HepG2 (cell line): Measurements from ENCODE around the gene CREB3. TPM values are rescaled to one million over a fixed set of nuclear protein-coding genes. Genes with fewer than 3 reads are reported as not detected.

Source experiments
- ATAC-seq: fragments of 200-7000 bp; cut with Tn5 transposase; 3 replicates; pipeline ENCODE4 v1.9.1; 2020; ENCODE audit warnings: mild to moderate bottlenecking, moderate library complexity
- BruUV-seq: library from RNA; stranded (reverse); fragments of 400-500 nt; replicated peaks from 2 replicates; lab custom pipeline; 2021; lab: Mats Ljungman, UMichigan
- CTCF ChIA-PET: fragments of 300-600 bp; formaldehyde crosslinking; extraction: SDS; loops from one replicate; lab custom pipeline; 2021; ENCODE audit warnings: low total read pairs, inconsistent platforms, low intra/inter-chr PET ratio; lab: Yijun Ruan, JAX
- POLR2A ChIA-PET: fragments of 350-600 bp; sonication (Branson Sonifier 250); formaldehyde crosslinking; loops from one replicate; lab custom pipeline; 2020; ENCODE audit warnings: antibody characterized with exemption, inconsistent platforms; lab: Yijun Ruan, JAX
- DNase-seq: peaks from one replicate; pipeline ENCODE4 v3.0.0-alpha.2; 2015; ENCODE audit warnings: low spot score
- FAIRE-seq: peaks from 3 replicates; lab custom pipeline; 2011; peaks lifted over from hg19 to GRCh38; lab: Jason Lieb, UNC
- H2AFZ ChIP-seq: one replicate; pipeline ENCODE4 v1.6.1; 2011; ENCODE audit warnings: low read length, inconsistent platforms
- H3K27ac ChIP-seq: fragments of 300-600 bp; 3 replicates; pipeline ENCODE4 v1.8.0; 2011; ENCODE audit warnings: mixed run types, mild to moderate bottlenecking, mixed read lengths, low read length, inconsistent platforms; ENCODE audit not compliant: insufficient read depth; ENCODE audit errors: extremely low read length
- H3K27me3 ChIP-seq, 2 experiments: fragments of 200-600 bp in 1 of 2; 2 replicates in 1 of 2; 3 replicates in 1 of 2; pipeline versions ENCODE4 v1.6.0 to v1.8.0; 2011; ENCODE audit warnings: low read length in 2 of 2, mild to moderate bottlenecking in 2 of 2, moderate library complexity in 2 of 2, inconsistent platforms in 1 of 2; ENCODE audit not compliant: insufficient read depth in 2 of 2, control insufficient read depth in 1 of 2
- H3K36me3 ChIP-seq, 2 experiments: fragments of 200-600 bp in 1 of 2; replicated peaks in 1 of 2; 2 replicates in 1 of 2; 3 replicates in 1 of 2; pipeline versions ENCODE4 v1.5.1 to v1.8.0; 2011; ENCODE audit warnings: low read length in 2 of 2, inconsistent platforms in 1 of 2; ENCODE audit not compliant: insufficient read depth in 2 of 2, control insufficient read depth in 1 of 2
- H3K4me1 ChIP-seq: 2 replicates; pipeline ENCODE4 v1.5.1; 2012; ENCODE audit warnings: low read length, inconsistent platforms; ENCODE audit not compliant: insufficient read depth
- H3K4me2 ChIP-seq: 2 replicates; pipeline ENCODE4 v1.6.0; 2011; ENCODE audit warnings: low read depth, low read length, inconsistent platforms
- H3K4me3 ChIP-seq, 3 experiments: fragments of 200-600 bp in 1 of 3; sonication (generic), shearing (Covaris generic) in 1 of 3; replicated peaks in 1 of 3; 2 replicates each; pipeline ENCODE4 v1.5.1; 2011 to 2016; ENCODE audit warnings: low read length in 3 of 3, inconsistent platforms in 2 of 3, low read depth in 2 of 3, mild to moderate bottlenecking in 2 of 3, control low read depth in 1 of 3, mixed read lengths in 1 of 3; ENCODE audit not compliant: insufficient read depth in 1 of 3
- H3K79me2 ChIP-seq: one replicate; pipeline ENCODE4 v1.6.1; 2011; ENCODE audit warnings: low read length, inconsistent platforms; ENCODE audit not compliant: insufficient read depth
- H3K9ac ChIP-seq: 2 replicates; pipeline ENCODE4 v1.6.0; 2011; ENCODE audit warnings: mild to moderate bottlenecking, low read depth, low read length, inconsistent platforms; ENCODE audit not compliant: insufficient read depth
- H3K9me3 ChIP-seq: 2 replicates; pipeline ENCODE4 v1.5.1; 2012; ENCODE audit warnings: mild to moderate bottlenecking, low read length
- H4K20me1 ChIP-seq: 2 replicates; pipeline ENCODE4 v1.6.0; 2011; ENCODE audit warnings: inconsistent platforms, mild to moderate bottlenecking, low read length, moderate library complexity; ENCODE audit not compliant: insufficient read depth
- ELF3 ChIP-seq: IDR thresholded peaks from 2 replicates; pipeline ENCODE4 v1.6.1; 2016; ENCODE audit warnings: missing genetic modification reagents, missing compliant biosample characterization
- GTF3A ChIP-seq: sonication (generic); formaldehyde crosslinking; conservative IDR thresholded peaks from 2 replicates; pipeline ENCODE4 v1.4.0; 2020; ENCODE audit warnings: mild to moderate bottlenecking, missing genetic modification reagents
- HOXD1 ChIP-seq: sonication (generic); formaldehyde crosslinking; IDR thresholded peaks from 2 replicates; pipeline ENCODE4 v1.5.0; 2020; ENCODE audit warnings: missing genetic modification reagents
- ZFP82 ChIP-seq: sonication (generic); formaldehyde crosslinking; IDR thresholded peaks from 2 replicates; pipeline ENCODE4 v1.5.1; 2020; ENCODE audit warnings: mild to moderate bottlenecking, missing genetic modification reagents, borderline replicate concordance
- ZNF282 ChIP-seq: fragments of 450-650 bp; IDR thresholded peaks from 2 replicates; pipeline ENCODE4 v1.6.1; 2018; ENCODE audit not compliant: partially characterized antibody
- ZNF501 ChIP-seq: sonication (generic); formaldehyde crosslinking; IDR thresholded peaks from 2 replicates; pipeline ENCODE4 v1.5.1; 2020; ENCODE audit warnings: mild to moderate bottlenecking, moderate library complexity, missing genetic modification reagents
- ZNF572 ChIP-seq: sonication (generic); formaldehyde crosslinking; IDR thresholded peaks from 2 replicates; pipeline ENCODE4 v1.5.1; 2020; ENCODE audit warnings: mild to moderate bottlenecking, missing genetic modification reagents
- ZNF678 ChIP-seq: sonication (generic); formaldehyde crosslinking; IDR thresholded peaks from 2 replicates; pipeline ENCODE4 v1.4.0; 2020; ENCODE audit warnings: mild to moderate bottlenecking, missing genetic modification reagents
- ZNF792 ChIP-seq: IDR thresholded peaks from 2 replicates; pipeline ENCODE4 v1.6.1; 2016
- ZSCAN25 ChIP-seq: sonication (generic); formaldehyde crosslinking; IDR thresholded peaks from 2 replicates; pipeline ENCODE4 v1.8.0; 2022; ENCODE audit warnings: mild to moderate bottlenecking, missing genetic modification reagents
- WGBS: methylation state at CpG from one replicate; pipeline ENCODE4 v1.1.6; 2017; ENCODE audit warnings: low lambda C conversion rate; 5-methylcytosine and 5-hydroxymethylcytosine counted together
- in situ Hi-C: cut with HindIII; loops from 2 replicates; pipeline ENCODE4 v1.10.0; 2017; ENCODE audit warnings: low pct_unique_long_range_greater_than_20kb; ENCODE audit not compliant: extremely low pct_ligation_motif_present
- intact Hi-C: fragments of 100-400 bp; cut with micrococcal nuclease; formaldehyde crosslinking; loops from one replicate; pipeline ENCODE4 v1.10.0; 2022; ENCODE audit not compliant: unreplicated experiment
- polyA plus RNA-seq, 8 experiments: library from polyadenylated mRNA; depleted of rRNA in 3 of 8; stranded (reverse) in 7 of 8; unstranded in 1 of 8; fragments of >200 nt; fragmentation: Illumina TruSeq in 4 of 8; extraction: Trizol in 4 of 8; gene quantifications; 2 replicates each; pipeline versions ENCODE4 v1.2.1 to v1.2.3, GENCODE V29; 2011 to 2016; ENCODE audit warnings: low read depth in 4 of 8, missing spikeins in 1 of 8, mixed read lengths in 1 of 8; ENCODE audit not compliant: insufficient read depth in 1 of 8
- total RNA-seq, 5 experiments: library from RNA; depleted of rRNA; stranded (reverse); fragments of >200 nt; fragmentation: Illumina TruSeq; extraction: Trizol; gene quantifications; 2 replicates each; pipeline ENCODE4 v1.2.3, GENCODE V29; 2016; ENCODE audit warnings: low read depth in 1 of 5
- TF ChIP-seq, protein P1 (sequence below): sonication (generic); formaldehyde crosslinking; IDR thresholded peaks from 2 replicates; pipeline ENCODE4 v1.4.0; 2020; ENCODE audit warnings: missing genetic modification reagents
- TF ChIP-seq, protein P2 (sequence below): sonication (generic); formaldehyde crosslinking; IDR thresholded peaks from 2 replicates; pipeline ENCODE4 v1.4.0; 2020; ENCODE audit warnings: missing genetic modification reagents
- TF ChIP-seq, protein P3 (sequence below): sonication (generic); formaldehyde crosslinking; IDR thresholded peaks from 2 replicates; pipeline ENCODE4 v1.8.1; 2023; ENCODE audit warnings: missing genetic modification reagents, inconsistent platforms, borderline replicate concordance

Gene CREB3
- total and polyA plus RNA-seq, 2 of the 13 experiments (the other 11 are each of a cell fraction or from before 2014, with no cell fraction given), result 11.1 to 34.2 TPM

DNA sequence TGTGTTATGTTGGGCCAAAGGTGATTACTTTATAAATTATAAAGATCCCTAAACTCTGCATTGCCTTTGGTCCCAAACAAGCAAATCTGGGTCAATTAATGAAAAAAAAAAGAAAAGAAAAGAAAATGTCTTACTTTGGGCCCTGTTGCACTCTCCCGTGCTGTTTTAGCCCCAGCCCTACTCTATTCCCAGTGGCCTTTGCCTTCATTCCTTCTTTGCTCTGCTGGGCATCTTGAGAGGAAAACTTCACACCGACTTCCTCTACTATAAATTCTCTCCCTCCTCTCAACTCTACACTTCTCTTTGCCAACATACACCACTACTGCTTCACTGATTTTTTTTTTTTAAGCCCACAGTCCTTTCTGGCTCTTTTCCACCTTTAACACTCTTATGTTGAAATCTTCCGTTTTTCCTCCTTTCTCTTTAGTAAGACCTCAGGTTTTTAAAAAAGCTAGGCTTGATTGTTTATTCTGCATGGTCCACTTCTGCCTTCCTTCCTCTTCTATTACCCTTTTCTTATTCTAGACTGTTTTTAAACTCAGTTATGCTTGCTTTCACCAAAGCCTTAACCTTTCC lies 26.1 kb downstream of the CREB3 start:
- no peaks in the 10 kb centered on the region; a peak in 1 of 5 replicates for H3K27me3 ChIP-seq
- H3K4me1 ChIP-seq, result peaks cover 33% of the 10 kb centered on the region
- DNase-seq, result no peak
- H3K36me3 ChIP-seq, result peaks cover under 1 to 4% of the 10 kb centered on the region in 2 experiments; a peak in 2 of 5 replicates
- H3K79me2 ChIP-seq, result peaks cover 41% of the 10 kb centered on the region
- no TSS peak for BruUV-seq
- H3K27ac ChIP-seq, result no peak overlapping the region
- H4K20me1 ChIP-seq, result no peaks in the 10 kb centered on the region
- no peak overlapping the region for H2AFZ ChIP-seq
- WGBS, result 88% methylated on average over 3 of the region's 3 CpGs
- ChIA-PET POLR2A (interaction anchor here (0.7 to 2.0 kb wide), 3 partner anchors 9 to 56 kb away, joined by 3 to 9 read pairs (median 5); partner anchors contain the start of genes CREB3, GBA2, RGP1 and TLN1), CTCF (no interaction called here)
- no peak overlapping the region; the same call in 1 of the 2 replicates for H3K9ac ChIP-seq
- no peak for FAIRE-seq
- in situ Hi-C loops (no loop called here), intact Hi-C loops (no loop called here)
- H3K9me3 ChIP-seq, result no peaks in the 10 kb centered on the region
- TF ChIP-seq ZNF792 (CRISPR knock-in tag) (no peak), ELF3 (no peak), ZNF501 (CRISPR knock-in tag) (no peak), ZFP82 (CRISPR knock-in tag) (no peak), ZSCAN25 (no peak), HOXD1 (no peak), GTF3A (no peak), ZNF282 (no peak), ZNF678 (no peak), ZNF572 (CRISPR knock-in tag) (no peak)
- TF ChIP-seq, protein P1, sequence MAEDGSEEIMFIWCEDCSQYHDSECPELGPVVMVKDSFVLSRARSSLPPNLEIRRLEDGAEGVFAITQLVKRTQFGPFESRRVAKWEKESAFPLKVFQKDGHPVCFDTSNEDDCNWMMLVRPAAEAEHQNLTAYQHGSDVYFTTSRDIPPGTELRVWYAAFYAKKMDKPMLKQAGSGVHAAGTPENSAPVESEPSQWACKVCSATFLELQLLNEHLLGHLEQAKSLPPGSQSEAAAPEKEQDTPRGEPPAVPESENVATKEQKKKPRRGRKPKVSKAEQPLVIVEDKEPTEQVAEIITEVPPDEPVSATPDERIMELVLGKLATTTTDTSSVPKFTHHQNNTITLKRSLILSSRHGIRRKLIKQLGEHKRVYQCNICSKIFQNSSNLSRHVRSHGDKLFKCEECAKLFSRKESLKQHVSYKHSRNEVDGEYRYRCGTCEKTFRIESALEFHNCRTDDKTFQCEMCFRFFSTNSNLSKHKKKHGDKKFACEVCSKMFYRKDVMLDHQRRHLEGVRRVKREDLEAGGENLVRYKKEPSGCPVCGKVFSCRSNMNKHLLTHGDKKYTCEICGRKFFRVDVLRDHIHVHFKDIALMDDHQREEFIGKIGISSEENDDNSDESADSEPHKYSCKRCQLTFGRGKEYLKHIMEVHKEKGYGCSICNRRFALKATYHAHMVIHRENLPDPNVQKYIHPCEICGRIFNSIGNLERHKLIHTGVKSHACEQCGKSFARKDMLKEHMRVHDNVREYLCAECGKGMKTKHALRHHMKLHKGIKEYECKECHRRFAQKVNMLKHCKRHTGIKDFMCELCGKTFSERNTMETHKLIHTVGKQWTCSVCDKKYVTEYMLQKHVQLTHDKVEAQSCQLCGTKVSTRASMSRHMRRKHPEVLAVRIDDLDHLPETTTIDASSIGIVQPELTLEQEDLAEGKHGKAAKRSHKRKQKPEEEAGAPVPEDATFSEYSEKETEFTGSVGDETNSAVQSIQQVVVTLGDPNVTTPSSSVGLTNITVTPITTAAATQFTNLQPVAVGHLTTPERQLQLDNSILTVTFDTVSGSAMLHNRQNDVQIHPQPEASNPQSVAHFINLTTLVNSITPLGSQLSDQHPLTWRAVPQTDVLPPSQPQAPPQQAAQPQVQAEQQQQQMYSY (CRISPR knock-in tag), result no peak
- TF ChIP-seq, protein P2, sequence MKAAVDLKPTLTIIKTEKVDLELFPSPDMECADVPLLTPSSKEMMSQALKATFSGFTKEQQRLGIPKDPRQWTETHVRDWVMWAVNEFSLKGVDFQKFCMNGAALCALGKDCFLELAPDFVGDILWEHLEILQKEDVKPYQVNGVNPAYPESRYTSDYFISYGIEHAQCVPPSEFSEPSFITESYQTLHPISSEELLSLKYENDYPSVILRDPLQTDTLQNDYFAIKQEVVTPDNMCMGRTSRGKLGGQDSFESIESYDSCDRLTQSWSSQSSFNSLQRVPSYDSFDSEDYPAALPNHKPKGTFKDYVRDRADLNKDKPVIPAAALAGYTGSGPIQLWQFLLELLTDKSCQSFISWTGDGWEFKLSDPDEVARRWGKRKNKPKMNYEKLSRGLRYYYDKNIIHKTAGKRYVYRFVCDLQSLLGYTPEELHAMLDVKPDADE (CRISPR knock-in tag), result no peak
- TF ChIP-seq, protein P3, sequence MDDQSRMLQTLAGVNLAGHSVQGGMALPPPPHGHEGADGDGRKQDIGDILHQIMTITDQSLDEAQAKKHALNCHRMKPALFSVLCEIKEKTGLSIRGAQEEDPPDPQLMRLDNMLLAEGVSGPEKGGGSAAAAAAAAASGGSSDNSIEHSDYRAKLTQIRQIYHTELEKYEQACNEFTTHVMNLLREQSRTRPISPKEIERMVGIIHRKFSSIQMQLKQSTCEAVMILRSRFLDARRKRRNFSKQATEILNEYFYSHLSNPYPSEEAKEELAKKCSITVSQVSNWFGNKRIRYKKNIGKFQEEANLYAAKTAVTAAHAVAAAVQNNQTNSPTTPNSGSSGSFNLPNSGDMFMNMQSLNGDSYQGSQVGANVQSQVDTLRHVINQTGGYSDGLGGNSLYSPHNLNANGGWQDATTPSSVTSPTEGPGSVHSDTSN (CRISPR knock-in tag), result no peak
- TF ChIP-seq, all 625 proteins: peak for 0
- Histone ChIP-seq H3K4me2 (peak overlapping the region; percentile 95), H3K4me3 (no peak overlapping the region; a peak in 1 of 6 replicates)
- ATAC-seq, result no peak
